ENCODE measurements around the gene DPP7. TPM values are rescaled to one million over a fixed set of nuclear protein-coding genes. Genes with fewer than 3 reads are reported as not detected.

DPP7 gene
- total and polyA plus RNA-seq, 10 of the 15 experiments (the other 5 are each of a cell fraction or from before 2014, with no cell fraction given): 0.68 to 245 (median 106) TPM

DNA sequence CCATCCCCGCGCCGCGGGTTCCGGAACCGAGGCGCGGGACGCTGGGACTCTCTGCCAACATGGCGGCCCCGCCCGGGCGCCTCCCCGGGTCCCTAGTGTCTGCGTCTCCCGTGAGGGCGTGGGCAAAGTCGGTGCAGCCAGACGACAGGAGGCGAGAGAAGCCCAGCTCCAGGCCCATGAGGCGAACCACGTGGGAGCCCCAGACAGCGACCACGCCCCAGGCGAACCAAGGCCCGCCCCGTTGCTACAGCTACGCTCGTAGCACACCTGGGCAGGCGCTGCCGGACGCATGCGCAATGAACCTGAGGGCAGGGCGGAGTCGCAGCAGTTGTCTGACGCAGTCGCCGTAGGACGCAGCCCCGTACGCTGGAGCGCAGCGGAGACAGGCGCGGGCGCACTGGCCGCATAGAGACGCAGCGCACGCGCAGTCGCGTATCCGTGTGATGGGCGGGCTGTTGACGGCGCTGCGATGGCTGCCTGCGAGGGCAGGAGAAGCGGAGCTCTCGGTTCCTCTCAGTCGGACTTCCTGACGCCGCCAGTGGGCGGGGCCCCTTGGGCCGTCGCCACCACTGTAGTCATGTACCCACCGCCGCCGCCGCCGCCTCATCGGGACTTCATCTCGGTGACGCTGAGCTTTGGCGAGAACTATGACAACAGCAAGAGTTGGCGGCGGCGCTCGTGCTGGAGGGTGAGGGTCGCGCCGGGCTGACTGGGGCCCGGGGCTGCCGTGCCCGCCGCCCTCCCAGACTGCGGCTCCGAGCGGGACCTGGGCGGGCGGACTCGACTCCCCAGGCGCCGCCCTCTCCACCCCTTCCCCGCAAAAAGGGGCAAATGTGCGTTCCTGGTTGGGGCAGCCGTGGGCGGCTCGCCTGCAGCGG, 27.8 kb downstream of the DPP7 start, which contains the start of gene MAN1B1:
Gene MAN1B1 (plus strand): TSS at position 455 of the 878 bp plus-strand sequence. CDS start 15 bp downstream, at position 470.
- Histone ChIP-seq H2AFZ (ENCODE audit: control insufficient read depth, low read depth, low read length) (peak within 1 kb of the TSS; percentile 83), H4K20me1 (ENCODE audit: control insufficient read depth, insufficient read depth) (no peaks in the 10 kb centered on the region), H3K4me1 (ENCODE audit: control insufficient read depth, insufficient read depth, low read length) (peaks cover 29% of the 10 kb centered on the region), H3K9me3 (replicated peaks; ENCODE audit: control insufficient read depth, insufficient read depth, low read length) (no peaks in the 10 kb centered on the region), H3K36me3 (ENCODE audit: control insufficient read depth in 2 of 2, insufficient read depth in 2 of 2, low read length in 1 of 2) (peaks cover 0 to 3% of the 10 kb centered on the region in 2 experiments; a peak in 2 of 4 replicates), H3K4me2 (ENCODE audit: control insufficient read depth, insufficient read depth) (peak within 1 kb of the TSS; percentile 96), H3K27ac (ENCODE audit: control insufficient read depth, insufficient read depth) (peak within 1 kb of the TSS; percentile 90), H3K27me3 (replicated peaks in 1 of 2; ENCODE audit: control insufficient read depth in 2 of 2, insufficient read depth in 2 of 2, low read length in 1 of 2) (no peaks in the 10 kb centered on the region), H3K4me3 (peak within 1 kb of the TSS; percentile 83), H3K9ac (ENCODE audit: control insufficient read depth, insufficient read depth, low read length) (peak within 1 kb of the TSS; percentile 87), H3K79me2 (ENCODE audit: control insufficient read depth, insufficient read depth, low read length) (peaks cover 10% of the 10 kb centered on the region)
- ChIA-PET SMC1A (ENCODE audit: uncharacterized antibody, unreplicated experiment) (interaction anchor here (0.8 to 2.8 kb wide), 7 partner anchors 9 to 154 kb away, joined by 3 to 30 read pairs (median 6); partner anchors contain the start of genes SAPCD2, TUBB4B and UAP1L1), CTCF (interaction anchor here (0.6 to 5.0 kb wide), 15 partner anchors 9 to 462 kb away, joined by 3 to 80 read pairs (median 4); partner anchors contain the start of gene SAPCD2), RAD21 (ENCODE audit: unreplicated experiment) (interaction anchor here (0.7 to 2.7 kb wide), 12 partner anchors 9 to 188 kb away, joined by 3 to 32 read pairs (median 4); partner anchors contain the start of genes DPP7, SAPCD2 and UAP1L1), POLR2A (interaction anchor here (0.5 to 2.7 kb wide), 22 partner anchors 10 to 359 kb away, joined by 3 to 38 read pairs (median 6); partner anchors contain the start of genes ANAPC2, DPP7, NDOR1 and NOXA1)
- in situ Hi-C loops (cut with MboI) (no loop called here), intact Hi-C loops (cut with micrococcal nuclease; ENCODE audit: unreplicated experiment) (no loop called here)
- no TSS peak for BruUV-seq (replicated peaks)
- ATAC-seq: peak; percentile 83
- peak; percentile 99 for FAIRE-seq
- DNase-seq (ENCODE audit: low read depth, low spot score): peak; percentile 99
- WGBS (ENCODE audit: insufficient coverage, insufficient replicate concordance, low lambda C conversion rate, missing lambda C conversion rate): under 1% methylated on average over 100 of the region's 101 CpGs
- TF ChIP-seq SREBF2 (IDR thresholded peaks at IDR 0.05; ENCODE audit: low read length) (no peak), NR2C1 (IDR thresholded peaks at IDR 0.05) (no peak), SRF (IDR thresholded peaks at IDR 0.05; ENCODE audit: low read depth in 2 of 2, low read length in 2 of 2) (no peak), KDM1A (IDR thresholded peaks at IDR 0.05; ENCODE audit: borderline replicate concordance) (no peak), NRF1 (conservative IDR thresholded peaks at IDR 0.05; ENCODE audit: low read depth, low read length) (peak; percentile 99), RELA (IDR thresholded peaks at IDR 0.05; ENCODE audit: borderline replicate concordance, partially characterized antibody) (peak; percentile 50), TCF7 (IDR thresholded peaks at IDR 0.05; ENCODE audit: borderline replicate concordance) (no peak), STAT1 (conservative IDR thresholded peaks at IDR 0.05) (0 out of 2 replicates have a peak, but pooled peaks have one; percentile 73), BCL11A (IDR thresholded peaks at IDR 0.05; ENCODE audit: low read depth, low read length) (no peak), CREB1 (IDR thresholded peaks at IDR 0.05; ENCODE audit: low read depth) (peak; percentile 75; the same call in 1 of the 2 replicates), SUPT20H (IDR thresholded peaks at IDR 0.05; ENCODE audit: borderline replicate concordance, control insufficient read depth, low read depth, low read length) (no peak), RFX5 (IDR thresholded peaks at IDR 0.05; ENCODE audit: low read depth, low read length) (no peak), SPI1 (IDR thresholded peaks at IDR 0.05; ENCODE audit: borderline replicate concordance, insufficient read depth, low read depth, low read length) (peak; percentile 82), BHLHE40 (IDR thresholded peaks at IDR 0.05; ENCODE audit: borderline replicate concordance in 1 of 2, low read depth in 2 of 2, low read length in 1 of 2) (peak; percentile 35 to 64; a peak in 3 of 4 replicates), NR2F1 (conservative IDR thresholded peaks at IDR 0.05) (0 out of 2 replicates have a peak, but pooled peaks have one; percentile 17), ZSCAN29 (IDR thresholded peaks at IDR 0.05) (no peak)
- TF ChIP-seq, protein P1, sequence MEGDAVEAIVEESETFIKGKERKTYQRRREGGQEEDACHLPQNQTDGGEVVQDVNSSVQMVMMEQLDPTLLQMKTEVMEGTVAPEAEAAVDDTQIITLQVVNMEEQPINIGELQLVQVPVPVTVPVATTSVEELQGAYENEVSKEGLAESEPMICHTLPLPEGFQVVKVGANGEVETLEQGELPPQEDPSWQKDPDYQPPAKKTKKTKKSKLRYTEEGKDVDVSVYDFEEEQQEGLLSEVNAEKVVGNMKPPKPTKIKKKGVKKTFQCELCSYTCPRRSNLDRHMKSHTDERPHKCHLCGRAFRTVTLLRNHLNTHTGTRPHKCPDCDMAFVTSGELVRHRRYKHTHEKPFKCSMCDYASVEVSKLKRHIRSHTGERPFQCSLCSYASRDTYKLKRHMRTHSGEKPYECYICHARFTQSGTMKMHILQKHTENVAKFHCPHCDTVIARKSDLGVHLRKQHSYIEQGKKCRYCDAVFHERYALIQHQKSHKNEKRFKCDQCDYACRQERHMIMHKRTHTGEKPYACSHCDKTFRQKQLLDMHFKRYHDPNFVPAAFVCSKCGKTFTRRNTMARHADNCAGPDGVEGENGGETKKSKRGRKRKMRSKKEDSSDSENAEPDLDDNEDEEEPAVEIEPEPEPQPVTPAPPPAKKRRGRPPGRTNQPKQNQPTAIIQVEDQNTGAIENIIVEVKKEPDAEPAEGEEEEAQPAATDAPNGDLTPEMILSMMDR (IDR thresholded peaks at IDR 0.05 in 2 of 3, conservative IDR thresholded peaks at IDR 0.05 in 1 of 3; ENCODE audit: control insufficient read depth in 2 of 3, extremely low read depth in 1 of 3, insufficient read depth in 1 of 3, low read depth in 3 of 3, low read length in 3 of 3): peak in 1 of 3 experiments; percentile 23; a peak in 1 of 6 replicates
- TF ChIP-seq, protein P2, sequence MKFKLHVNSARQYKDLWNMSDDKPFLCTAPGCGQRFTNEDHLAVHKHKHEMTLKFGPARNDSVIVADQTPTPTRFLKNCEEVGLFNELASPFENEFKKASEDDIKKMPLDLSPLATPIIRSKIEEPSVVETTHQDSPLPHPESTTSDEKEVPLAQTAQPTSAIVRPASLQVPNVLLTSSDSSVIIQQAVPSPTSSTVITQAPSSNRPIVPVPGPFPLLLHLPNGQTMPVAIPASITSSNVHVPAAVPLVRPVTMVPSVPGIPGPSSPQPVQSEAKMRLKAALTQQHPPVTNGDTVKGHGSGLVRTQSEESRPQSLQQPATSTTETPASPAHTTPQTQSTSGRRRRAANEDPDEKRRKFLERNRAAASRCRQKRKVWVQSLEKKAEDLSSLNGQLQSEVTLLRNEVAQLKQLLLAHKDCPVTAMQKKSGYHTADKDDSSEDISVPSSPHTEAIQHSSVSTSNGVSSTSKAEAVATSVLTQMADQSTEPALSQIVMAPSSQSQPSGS (IDR thresholded peaks at IDR 0.05; ENCODE audit: low read length): no peak
